Vagina (tissue), 2 donors: ENCODE data around the gene INS. TPM values are rescaled to one million over a fixed set of nuclear protein-coding genes. Genes with fewer than 3 reads are reported as not detected.
A peak's percentile ranks its signal among the peaks of the same experiment; 100 is the strongest.

Source experiments
- DNase-seq, 2 donors: peaks; one replicate each; pipeline ENCODE4 v3.0.0-alpha.2; 2017; ENCODE audit errors: extremely low spot score in 2 of 2
- H3K27ac ChIP-seq: fragments of 200-600 bp; sonication (generic); one replicate; pipeline ENCODE4 v1.5.1; 2019
- H3K27me3 ChIP-seq: fragments of 200-600 bp; sonication (generic); one replicate; pipeline ENCODE4 v1.5.1; 2019
- H3K36me3 ChIP-seq, 2 donors: fragments of 200-600 bp; sonication (generic); one replicate each; pipeline ENCODE4 v1.5.1; 2017 to 2019
- H3K4me1 ChIP-seq: fragments of 200-600 bp; sonication (generic); one replicate; pipeline ENCODE4 v1.5.1; 2019
- H3K4me3 ChIP-seq, 2 donors: fragments of 200-600 bp; sonication (generic); 1 replicate in 1 of 2; 2 replicates in 1 of 2; pipeline ENCODE4 v1.5.1; 2016 to 2019
- H3K9me3 ChIP-seq: fragments of 200-600 bp; sonication (generic); one replicate; pipeline ENCODE4 v1.5.1; 2019
- CTCF ChIP-seq, 3 experiments: fragments of 450-650 bp in 2 of 3; fragments of 200-600 bp in 1 of 3; sonication (generic) in 1 of 3; IDR thresholded peaks; one replicate each; pipeline ENCODE4 v1.5.1; 2017 to 2019; ENCODE audit warnings: antibody characterized with exemption in 3 of 3, mild to moderate bottlenecking in 2 of 3, moderate library complexity in 2 of 3
- POLR2A ChIP-seq, 2 donors: fragments of 450-650 bp; IDR thresholded peaks; one replicate each; pipeline ENCODE4 v1.6.1; 2017; ENCODE audit warnings: antibody characterized with exemption in 2 of 2, mild to moderate bottlenecking in 2 of 2, moderate library complexity in 2 of 2
- POLR2AphosphoS5 ChIP-seq, 2 donors: sonication (generic); formaldehyde crosslinking; IDR thresholded peaks; one replicate each; pipeline ENCODE4 v1.9.0; 2017; ENCODE audit warnings: antibody characterized with exemption in 2 of 2, mild to moderate bottlenecking in 2 of 2, low read depth in 1 of 2; ENCODE audit not compliant: insufficient read depth in 1 of 2
- intact Hi-C: fragments of 100-400 bp; cut with DNase I; formaldehyde crosslinking; loops from one replicate; pipeline ENCODE4 v1.15.1; 2023
- total RNA-seq: library from RNA; depleted of rRNA; stranded (reverse); fragments of >200 nt; gene quantifications from one replicate; pipeline ENCODE4 v1.2.3, GENCODE V29; 2016

INS gene
- total RNA-seq, 1 donor from 2014 or later, result not detected

- intact Hi-C loops, result no loop called here
- Histone ChIP-seq H3K9me3 (no peaks in the 10 kb centered on the region), H3K27ac (no peak overlapping the region), H3K27me3 (no peaks in the 10 kb centered on the region), H3K4me3 (no peak overlapping the region), H3K36me3 (no peaks in the 10 kb centered on the region), H3K4me1 (no peaks in the 10 kb centered on the region)
- TF ChIP-seq POLR2AphosphoS5 (IDR thresholded peaks at IDR 0.05; ENCODE audit: insufficient read depth in 1 of 2, low read depth in 1 of 2) (no peak), CTCF (IDR thresholded peaks at IDR 0.05) (no peak), POLR2A (IDR thresholded peaks at IDR 0.05) (no peak)
- no peak for DNase-seq
Observed at GRCh38 chr11:2188745-2189144, 27.7 kb upstream of the INS start.

- no peaks in the 10 kb centered on the region for H3K9me3 ChIP-seq
- no peaks in the 10 kb centered on the region for H3K4me1 ChIP-seq
- DNase-seq, result no peak
- H3K27ac ChIP-seq, result no peak overlapping the region
- H3K36me3 ChIP-seq, result no peaks in the 10 kb centered on the region
- no peaks in the 10 kb centered on the region for H3K27me3 ChIP-seq
- no peak overlapping the region for H3K4me3 ChIP-seq
- TF ChIP-seq POLR2A (IDR thresholded peaks at IDR 0.05) (no peak), CTCF (IDR thresholded peaks at IDR 0.05) (no peak), POLR2AphosphoS5 (IDR thresholded peaks at IDR 0.05; ENCODE audit: insufficient read depth in 1 of 2, low read depth in 1 of 2) (no peak)
- intact Hi-C loops, result no loop called here
Observed at GRCh38 chr11:2187280-2187707, 26.3 kb upstream of the INS start.

DNA sequence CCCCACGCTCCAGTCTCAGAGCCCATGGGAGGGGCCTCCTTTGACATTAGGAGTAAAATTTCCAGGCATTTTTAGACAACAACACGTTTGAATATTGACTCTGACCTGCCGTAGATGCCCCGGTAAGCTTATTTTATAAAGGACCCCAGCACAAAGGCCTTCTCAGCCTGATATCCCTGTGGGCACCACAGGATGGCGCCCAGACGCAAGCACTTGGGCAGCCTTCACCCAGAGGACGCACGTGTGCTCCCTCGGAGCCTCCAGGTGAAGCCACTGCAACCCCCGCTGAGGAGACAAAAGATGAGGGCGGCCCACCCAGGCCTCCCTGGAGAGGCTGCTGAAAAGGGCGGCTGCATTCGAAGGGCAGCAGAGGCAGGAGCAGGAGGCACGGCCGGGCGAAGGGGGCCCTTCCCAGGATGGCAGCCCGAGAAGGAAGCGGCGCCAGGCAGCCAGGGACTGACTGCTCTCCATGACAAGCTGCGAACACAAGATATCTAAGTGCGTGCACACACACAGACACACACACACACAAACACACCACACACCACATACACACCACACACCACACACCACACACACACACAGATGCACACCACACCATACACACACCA, 25.8 kb upstream of the INS start:
- Histone ChIP-seq H3K27ac (no peak overlapping the region), H3K4me1 (no peaks in the 10 kb centered on the region), H3K27me3 (no peaks in the 10 kb centered on the region), H3K36me3 (no peaks in the 10 kb centered on the region), H3K9me3 (no peaks in the 10 kb centered on the region), H3K4me3 (no peak overlapping the region)
- TF ChIP-seq CTCF (IDR thresholded peaks at IDR 0.05) (peak in 1 of 3 experiments; percentile 29), POLR2AphosphoS5 (IDR thresholded peaks at IDR 0.05; ENCODE audit: insufficient read depth in 1 of 2, low read depth in 1 of 2) (no peak), POLR2A (IDR thresholded peaks at IDR 0.05) (no peak)
- DNase-seq, result no peak
- intact Hi-C loops, result no loop called here

DNA sequence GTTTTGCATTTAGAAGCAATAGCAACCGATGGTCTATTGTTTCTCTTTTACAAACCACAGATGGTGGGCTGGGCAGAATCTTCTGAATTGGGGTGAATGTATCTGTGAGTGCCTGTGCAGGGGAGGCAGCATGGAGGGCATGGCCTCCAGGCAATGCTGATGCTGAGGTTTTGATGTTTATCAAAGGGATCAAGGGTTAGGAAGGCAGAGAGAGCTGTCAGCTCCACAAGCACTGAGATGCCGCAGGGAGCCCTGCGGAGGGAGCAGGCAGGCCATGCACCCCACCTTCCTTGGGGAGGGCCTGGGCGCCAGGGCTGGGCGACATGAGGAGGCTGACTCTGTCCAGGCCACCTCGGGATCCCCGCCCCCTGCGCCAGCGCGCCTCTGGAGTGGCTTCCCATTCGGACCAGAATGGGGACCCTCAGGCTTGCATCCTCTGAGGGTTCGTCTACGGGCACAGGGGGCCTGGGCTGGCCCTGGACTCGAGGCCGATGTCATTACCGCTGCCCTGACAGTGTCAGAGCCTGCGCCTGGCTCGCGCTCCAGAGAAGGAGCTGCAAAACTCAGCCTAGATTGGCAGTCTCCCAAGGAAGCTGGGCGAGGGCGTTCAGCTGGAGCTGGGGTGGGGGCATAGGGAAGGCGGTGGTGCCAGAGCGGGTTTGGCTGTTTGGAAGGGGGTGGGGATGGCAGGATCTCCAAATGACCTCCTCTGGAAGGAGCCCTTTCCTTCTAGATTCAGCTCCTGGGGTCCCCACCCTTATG, 24.5 kb upstream of the INS start:
- H3K27me3 ChIP-seq, result no peaks in the 10 kb centered on the region
- H3K27ac ChIP-seq, result no peak overlapping the region
- no peaks in the 10 kb centered on the region for H3K9me3 ChIP-seq
- no peak overlapping the region for H3K4me3 ChIP-seq
- no peaks in the 10 kb centered on the region for H3K4me1 ChIP-seq
- TF ChIP-seq POLR2A (IDR thresholded peaks at IDR 0.05) (no peak), CTCF (IDR thresholded peaks at IDR 0.05) (no peak), POLR2AphosphoS5 (IDR thresholded peaks at IDR 0.05; ENCODE audit: insufficient read depth in 1 of 2, low read depth in 1 of 2) (no peak)
- intact Hi-C loops, result no loop called here
- no peak for DNase-seq
- H3K36me3 ChIP-seq, result no peaks in the 10 kb centered on the region
